Fibroblast of gingiva (primary cell): ENCODE data around the gene CAV1.

Experiments used
- DNase-seq: peaks from one replicate; pipeline ENCODE4 v3.0.0-alpha.2; 2011; ENCODE audit warnings: low read depth

The CAV1 gene

GRCh38 chr7:116503835-116504234, 21.0 kb upstream of the CAV1 start:
- DNase-seq, result no peak

- no peak for DNase-seq
Observed at GRCh38 chr7:116505278-116505677, 19.6 kb upstream of the CAV1 start.

GRCh38 chr7:116505823-116506222, 19.0 kb upstream of the CAV1 start:
- DNase-seq, result no peak

GRCh38 chr7:116509982-116510579, 14.8 kb upstream of the CAV1 start:
- DNase-seq, result peak; percentile 68

GRCh38 chr7:116510795-116511194, 14.0 kb upstream of the CAV1 start:
- DNase-seq, result no peak

- no peak for DNase-seq
Observed at GRCh38 chr7:116511552-116512519, 13.0 kb upstream of the CAV1 start.

GRCh38 chr7:116512520-116513188, 12.2 kb upstream of the CAV1 start:
- DNase-seq, result no peak

GRCh38 chr7:116515584-116515983, 9.3 kb upstream of the CAV1 start:
- DNase-seq, result no peak

GRCh38 chr7:116516324-116516723, 8.5 kb upstream of the CAV1 start:
- DNase-seq, result no peak

- DNase-seq, result no peak
Observed at GRCh38 chr7:116517626-116518025, 7.2 kb upstream of the CAV1 start.

GRCh38 chr7:116518961-116519360, 5.9 kb upstream of the CAV1 start:
- DNase-seq, result no peak

GRCh38 chr7:116521046-116521664, 3.7 kb upstream of the CAV1 start:
- no peak for DNase-seq

GRCh38 chr7:116522247-116522646, 2.6 kb upstream of the CAV1 start:
- peak; percentile 78 for DNase-seq

- DNase-seq, result no peak
Observed at GRCh38 chr7:116524221-116524608, 621 bp upstream of the CAV1 start.

- peak; percentile 19 for DNase-seq
Observed at GRCh38 chr7:116525298-116525912, 569 bp downstream of the CAV1 start.

- DNase-seq, result peak; percentile 90
Observed at GRCh38 chr7:116525913-116526861, 1.4 kb downstream of the CAV1 start.

GRCh38 chr7:116526897-116527296, 2.1 kb downstream of the CAV1 start:
- no peak for DNase-seq

- DNase-seq, result peak; percentile 42
Observed at GRCh38 chr7:116527521-116527920, 2.7 kb downstream of the CAV1 start.

- DNase-seq, result peak; percentile 97
Observed at GRCh38 chr7:116528008-116528789, 3.4 kb downstream of the CAV1 start.

GRCh38 chr7:116529250-116529649, 4.4 kb downstream of the CAV1 start:
- DNase-seq, result no peak
